ENCODE measurements around the gene MGST2.

DNA sequence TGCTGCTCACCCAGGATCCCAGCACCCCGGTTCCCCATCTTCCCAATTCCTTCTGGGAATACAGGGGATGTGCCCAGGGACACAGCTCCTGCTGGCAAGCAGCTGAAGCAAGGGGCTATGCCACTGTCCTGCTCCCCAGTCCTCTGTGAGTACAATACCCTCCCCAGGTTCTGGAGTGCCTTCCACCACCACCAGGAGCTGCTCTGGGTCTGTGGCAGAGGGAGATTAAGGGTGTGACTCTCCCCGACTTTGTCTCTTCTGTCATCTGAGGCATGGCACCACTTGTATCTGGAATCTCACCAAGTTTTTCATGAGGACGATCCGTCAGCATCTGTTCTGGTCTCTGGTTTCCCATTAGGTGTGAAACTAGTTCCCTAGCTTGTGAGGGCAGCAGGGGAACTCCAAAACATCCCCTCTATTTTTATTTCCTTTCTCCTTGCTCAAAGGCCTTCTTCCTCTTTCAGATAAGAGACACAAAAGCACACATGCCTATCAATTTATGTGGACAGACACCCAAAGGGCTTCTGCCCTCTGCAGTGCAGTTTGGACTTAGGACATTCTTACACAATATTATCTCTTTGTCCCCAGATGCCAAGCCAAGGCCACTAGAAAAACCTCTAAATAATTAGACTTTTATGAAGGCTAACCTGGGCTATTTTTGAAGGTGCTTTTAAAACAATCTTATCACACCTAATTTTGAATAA is 26.8 kb downstream of the MGST2 start:
- TF ChIP-seq, protein P1, sequence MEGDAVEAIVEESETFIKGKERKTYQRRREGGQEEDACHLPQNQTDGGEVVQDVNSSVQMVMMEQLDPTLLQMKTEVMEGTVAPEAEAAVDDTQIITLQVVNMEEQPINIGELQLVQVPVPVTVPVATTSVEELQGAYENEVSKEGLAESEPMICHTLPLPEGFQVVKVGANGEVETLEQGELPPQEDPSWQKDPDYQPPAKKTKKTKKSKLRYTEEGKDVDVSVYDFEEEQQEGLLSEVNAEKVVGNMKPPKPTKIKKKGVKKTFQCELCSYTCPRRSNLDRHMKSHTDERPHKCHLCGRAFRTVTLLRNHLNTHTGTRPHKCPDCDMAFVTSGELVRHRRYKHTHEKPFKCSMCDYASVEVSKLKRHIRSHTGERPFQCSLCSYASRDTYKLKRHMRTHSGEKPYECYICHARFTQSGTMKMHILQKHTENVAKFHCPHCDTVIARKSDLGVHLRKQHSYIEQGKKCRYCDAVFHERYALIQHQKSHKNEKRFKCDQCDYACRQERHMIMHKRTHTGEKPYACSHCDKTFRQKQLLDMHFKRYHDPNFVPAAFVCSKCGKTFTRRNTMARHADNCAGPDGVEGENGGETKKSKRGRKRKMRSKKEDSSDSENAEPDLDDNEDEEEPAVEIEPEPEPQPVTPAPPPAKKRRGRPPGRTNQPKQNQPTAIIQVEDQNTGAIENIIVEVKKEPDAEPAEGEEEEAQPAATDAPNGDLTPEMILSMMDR (IDR thresholded peaks at IDR 0.05; ENCODE audit: low read depth, low read length) = peak; percentile 12
- no peak for TF ChIP-seq POLR2A (IDR thresholded peaks at IDR 0.05; ENCODE audit: extremely low read depth, insufficient read length)
